ENCODE measurements around the gene DSG1. TPM values are rescaled to one million over a fixed set of nuclear protein-coding genes. Genes with fewer than 3 reads are reported as not detected.
"Not testable (repeated sequence)": the region's sequence is repeated elsewhere in the genome, so short reads cannot be mapped to it uniquely, and the experiment has no call there.

DSG1 gene
- total and polyA plus RNA-seq, 9 donors, result 0.03 to 15.2 (median 0.07) TPM; not detected in 4

GRCh38 chr18:31329787-31330438 lies 12.0 kb downstream of the DSG1 start:
- Histone ChIP-seq H3K36me3 (ENCODE audit: control insufficient read depth, insufficient read depth, low read length) (no peaks in the 10 kb centered on the region), H3K27me3 (ENCODE audit: control insufficient read depth, insufficient read depth, low read length) (no peaks in the 10 kb centered on the region), H3K4me1 (ENCODE audit: control insufficient read depth, insufficient read depth, low read length) (no peaks in the 10 kb centered on the region), H3K4me3 (ENCODE audit: low read length) (no peak overlapping the region), H3K27ac (ENCODE audit: low read length) (no peak overlapping the region), H3K9me3 (replicated peaks; ENCODE audit: control insufficient read depth, low read depth, low read length) (no peaks in the 10 kb centered on the region)
- 67% methylated on average over 1 of the region's 7 CpGs for WGBS (ENCODE audit: insufficient coverage)
- no peak for DNase-seq

GRCh38 chr18:31343454-31343853 lies 25.5 kb downstream of the DSG1 start:
- no peaks in the 10 kb centered on the region for H3K36me3 ChIP-seq (ENCODE audit: control insufficient read depth, insufficient read depth, low read length)
- no peak for DNase-seq
- H3K4me3 ChIP-seq (ENCODE audit: low read length), result no peak overlapping the region
- H3K9me3 ChIP-seq (replicated peaks; ENCODE audit: control insufficient read depth, low read depth, low read length), result no peaks in the 10 kb centered on the region
- no peaks in the 10 kb centered on the region for H3K27me3 ChIP-seq (ENCODE audit: control insufficient read depth, insufficient read depth, low read length)
- WGBS (ENCODE audit: insufficient coverage), result 100% methylated on average over 1 of the region's 4 CpGs
- H3K4me1 ChIP-seq (ENCODE audit: control insufficient read depth, insufficient read depth, low read length), result no peaks in the 10 kb centered on the region
- no peak overlapping the region for H3K27ac ChIP-seq (ENCODE audit: low read length)

GRCh38 chr18:31353336-31353735 lies 35.4 kb downstream of the DSG1 start:
- not testable (repeated sequence) for H3K27ac ChIP-seq (ENCODE audit: low read length); H3K36me3 ChIP-seq (ENCODE audit: control insufficient read depth, insufficient read depth, low read length); H3K4me1 ChIP-seq (ENCODE audit: control insufficient read depth, insufficient read depth, low read length); DNase-seq; H3K4me3 ChIP-seq (ENCODE audit: low read length); H3K27me3 ChIP-seq (ENCODE audit: control insufficient read depth, insufficient read depth, low read length); H3K9me3 ChIP-seq (replicated peaks; ENCODE audit: control insufficient read depth, low read depth, low read length)
- no CpG with 5 or more reads among the region's 17 CpGs for WGBS (ENCODE audit: insufficient coverage)

GRCh38 chr18:31354990-31355389 lies 37.0 kb downstream of the DSG1 start:
- Histone ChIP-seq H3K36me3 (ENCODE audit: control insufficient read depth, insufficient read depth, low read length) (no peaks in the 10 kb centered on the region), H3K4me1 (ENCODE audit: control insufficient read depth, insufficient read depth, low read length) (no peaks in the 10 kb centered on the region), H3K27me3 (ENCODE audit: control insufficient read depth, insufficient read depth, low read length) (no peaks in the 10 kb centered on the region), H3K27ac (ENCODE audit: low read length) (no peak overlapping the region), H3K4me3 (ENCODE audit: low read length) (no peak overlapping the region), H3K9me3 (replicated peaks; ENCODE audit: control insufficient read depth, low read depth, low read length) (no peaks in the 10 kb centered on the region)
- 95% methylated on average over 6 of the region's 8 CpGs for WGBS (ENCODE audit: insufficient coverage)
- DNase-seq, result no peak

- H3K4me1 ChIP-seq (ENCODE audit: control insufficient read depth, insufficient read depth, low read length), result no peaks in the 10 kb centered on the region
- no CpG with 5 or more reads among the region's 5 CpGs for WGBS (ENCODE audit: insufficient coverage)
- no peaks in the 10 kb centered on the region for H3K27me3 ChIP-seq (ENCODE audit: control insufficient read depth, insufficient read depth, low read length)
- H3K9me3 ChIP-seq (replicated peaks; ENCODE audit: control insufficient read depth, low read depth, low read length), result no peaks in the 10 kb centered on the region
- no peaks in the 10 kb centered on the region for H3K36me3 ChIP-seq (ENCODE audit: control insufficient read depth, insufficient read depth, low read length)
- no peak overlapping the region for H3K4me3 ChIP-seq (ENCODE audit: low read length)
- DNase-seq, result no peak
- H3K27ac ChIP-seq (ENCODE audit: low read length), result no peak overlapping the region
Observed at GRCh38 chr18:31356025-31356424, 38.1 kb downstream of the DSG1 start.

- no peak for DNase-seq
- H3K27me3 ChIP-seq (ENCODE audit: control insufficient read depth, insufficient read depth, low read length), result no peaks in the 10 kb centered on the region
- H3K36me3 ChIP-seq (ENCODE audit: control insufficient read depth, insufficient read depth, low read length), result no peaks in the 10 kb centered on the region
- H3K9me3 ChIP-seq (replicated peaks; ENCODE audit: control insufficient read depth, low read depth, low read length), result no peaks in the 10 kb centered on the region
- H3K4me1 ChIP-seq (ENCODE audit: control insufficient read depth, insufficient read depth, low read length), result no peaks in the 10 kb centered on the region
- no peak overlapping the region for H3K4me3 ChIP-seq (ENCODE audit: low read length)
- H3K27ac ChIP-seq (ENCODE audit: low read length), result no peak overlapping the region
- WGBS (ENCODE audit: insufficient coverage), result 92% methylated on average over 3 of the region's 4 CpGs
Observed at GRCh38 chr18:31364190-31364589, 46.2 kb downstream of the DSG1 start.

- Histone ChIP-seq H3K27ac (ENCODE audit: low read length) (no peak overlapping the region), H3K4me3 (ENCODE audit: low read length) (no peak overlapping the region), H3K9me3 (replicated peaks; ENCODE audit: control insufficient read depth, low read depth, low read length) (no peaks in the 10 kb centered on the region), H3K4me1 (ENCODE audit: control insufficient read depth, insufficient read depth, low read length) (no peaks in the 10 kb centered on the region), H3K27me3 (ENCODE audit: control insufficient read depth, insufficient read depth, low read length) (no peaks in the 10 kb centered on the region), H3K36me3 (ENCODE audit: control insufficient read depth, insufficient read depth, low read length) (no peaks in the 10 kb centered on the region)
- no peak for DNase-seq
Observed at GRCh38 chr18:31369478-31369877, 51.5 kb downstream of the DSG1 start.

GRCh38 chr18:31371989-31372388 lies 54.0 kb downstream of the DSG1 start:
- Histone ChIP-seq H3K36me3 (ENCODE audit: control insufficient read depth, insufficient read depth, low read length) (no peaks in the 10 kb centered on the region), H3K4me1 (ENCODE audit: control insufficient read depth, insufficient read depth, low read length) (no peaks in the 10 kb centered on the region), H3K4me3 (ENCODE audit: low read length) (no peak overlapping the region), H3K27me3 (ENCODE audit: control insufficient read depth, insufficient read depth, low read length) (no peaks in the 10 kb centered on the region), H3K9me3 (replicated peaks; ENCODE audit: control insufficient read depth, low read depth, low read length) (no peaks in the 10 kb centered on the region), H3K27ac (ENCODE audit: low read length) (no peak overlapping the region)
- DNase-seq, result no peak

GRCh38 chr18:31373641-31374040 lies 55.7 kb downstream of the DSG1 start:
- H3K27ac ChIP-seq (ENCODE audit: low read length), result no peak overlapping the region
- DNase-seq, result no peak
- no peaks in the 10 kb centered on the region for H3K27me3 ChIP-seq (ENCODE audit: control insufficient read depth, insufficient read depth, low read length)
- H3K36me3 ChIP-seq (ENCODE audit: control insufficient read depth, insufficient read depth, low read length), result no peaks in the 10 kb centered on the region
- no peaks in the 10 kb centered on the region for H3K9me3 ChIP-seq (replicated peaks; ENCODE audit: control insufficient read depth, low read depth, low read length)
- no peak overlapping the region for H3K4me3 ChIP-seq (ENCODE audit: low read length)
- no peaks in the 10 kb centered on the region for H3K4me1 ChIP-seq (ENCODE audit: control insufficient read depth, insufficient read depth, low read length)
- no CpG with 5 or more reads among the region's 4 CpGs for WGBS (ENCODE audit: insufficient coverage)

- DNase-seq, result no peak
- Histone ChIP-seq H3K36me3 (ENCODE audit: control insufficient read depth, insufficient read depth, low read length) (no peaks in the 10 kb centered on the region), H3K9me3 (replicated peaks; ENCODE audit: control insufficient read depth, low read depth, low read length) (no peaks in the 10 kb centered on the region), H3K27me3 (ENCODE audit: control insufficient read depth, insufficient read depth, low read length) (no peaks in the 10 kb centered on the region), H3K27ac (ENCODE audit: low read length) (no peak within 1 kb of the TSS), H3K4me3 (ENCODE audit: low read length) (no peak within 1 kb of the TSS), H3K4me1 (ENCODE audit: control insufficient read depth, insufficient read depth, low read length) (no peaks in the 10 kb centered on the region)
- 100% methylated on average over 2 of the region's 3 CpGs for WGBS (ENCODE audit: insufficient coverage)
Observed at GRCh38 chr18:31376477-31376876, 58.5 kb downstream of the DSG1 start, which contains the start of gene DSG4. TSS of gene DSG4 (plus strand) at chr18:31376777. CDS start at chr18:31376912, 135 bp downstream.

GRCh38 chr18:31380912-31381311 lies 63.0 kb downstream of the DSG1 start:
- no peaks in the 10 kb centered on the region for H3K36me3 ChIP-seq (ENCODE audit: control insufficient read depth, insufficient read depth, low read length)
- DNase-seq, result no peak
- no peak overlapping the region for H3K4me3 ChIP-seq (ENCODE audit: low read length)
- H3K9me3 ChIP-seq (replicated peaks; ENCODE audit: control insufficient read depth, low read depth, low read length), result no peaks in the 10 kb centered on the region
- H3K27me3 ChIP-seq (ENCODE audit: control insufficient read depth, insufficient read depth, low read length), result no peaks in the 10 kb centered on the region
- WGBS (ENCODE audit: insufficient coverage), result no CpG with 5 or more reads among the region's 2 CpGs
- H3K4me1 ChIP-seq (ENCODE audit: control insufficient read depth, insufficient read depth, low read length), result no peaks in the 10 kb centered on the region
- no peak overlapping the region for H3K27ac ChIP-seq (ENCODE audit: low read length)
